NT2/D1 (cell line): ENCODE data around the gene TAPBPL.

Experiments used
- SUZ12 ChIP-seq: IDR thresholded peaks from 2 replicates; pipeline ENCODE4 v1.6.1; 2011; ENCODE audit not compliant: insufficient read length, insufficient read depth; ENCODE audit errors: extremely low read depth
- YY1 ChIP-seq: IDR thresholded peaks from 2 replicates; pipeline ENCODE4 v1.6.1; 2011; ENCODE audit not compliant: insufficient read length, insufficient read depth
- ZNF274 ChIP-seq: IDR thresholded peaks from 2 replicates; pipeline ENCODE4 v1.6.1; 2011; ENCODE audit warnings: mild to moderate bottlenecking, low read depth, low read length

- TF ChIP-seq YY1: no peak
- no peak for TF ChIP-seq SUZ12
- no peak for TF ChIP-seq ZNF274
These were observed 27.0 kb upstream of the TAPBPL start for GRCh38 chr12:6424866-6425265.
